NOMO-1 treated with DMSO at 0.1 percent for 48 hours (cell line): ENCODE data around the gene OR51Q1.

Experiments used
- DNase-seq: peaks from one replicate; lab custom pipeline; 2025; ENCODE audit not compliant: unreplicated experiment; lab: John Stamatoyannopoulos, UW

OR51Q1 gene, protein sequence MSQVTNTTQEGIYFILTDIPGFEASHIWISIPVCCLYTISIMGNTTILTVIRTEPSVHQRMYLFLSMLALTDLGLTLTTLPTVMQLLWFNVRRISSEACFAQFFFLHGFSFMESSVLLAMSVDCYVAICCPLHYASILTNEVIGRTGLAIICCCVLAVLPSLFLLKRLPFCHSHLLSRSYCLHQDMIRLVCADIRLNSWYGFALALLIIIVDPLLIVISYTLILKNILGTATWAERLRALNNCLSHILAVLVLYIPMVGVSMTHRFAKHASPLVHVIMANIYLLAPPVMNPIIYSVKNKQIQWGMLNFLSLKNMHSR

DNA sequence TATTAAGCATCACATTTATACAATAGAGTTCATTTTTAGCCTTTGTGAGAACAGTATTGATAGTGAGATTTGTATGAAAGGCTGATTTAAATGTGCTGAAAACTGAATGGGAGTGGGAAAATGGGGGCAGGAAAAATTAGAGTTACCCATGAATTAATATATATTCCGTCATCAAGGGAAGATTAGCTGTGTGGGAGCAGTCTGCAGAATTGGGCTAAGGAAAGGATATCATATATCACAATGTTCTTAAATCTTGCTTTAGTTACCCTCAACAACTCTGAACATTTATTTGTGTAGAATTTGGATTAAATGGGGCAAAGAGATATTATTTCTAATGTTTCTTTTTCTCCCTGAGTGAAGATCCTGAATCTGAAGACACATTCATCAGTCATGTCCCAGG is at the start of gene OR51Q1:
OR51Q1 (plus strand) TSS at position 301 of the 400 bp plus-strand sequence; CDS start at position 391, 90 bp downstream.
- no peak for DNase-seq

DNA sequence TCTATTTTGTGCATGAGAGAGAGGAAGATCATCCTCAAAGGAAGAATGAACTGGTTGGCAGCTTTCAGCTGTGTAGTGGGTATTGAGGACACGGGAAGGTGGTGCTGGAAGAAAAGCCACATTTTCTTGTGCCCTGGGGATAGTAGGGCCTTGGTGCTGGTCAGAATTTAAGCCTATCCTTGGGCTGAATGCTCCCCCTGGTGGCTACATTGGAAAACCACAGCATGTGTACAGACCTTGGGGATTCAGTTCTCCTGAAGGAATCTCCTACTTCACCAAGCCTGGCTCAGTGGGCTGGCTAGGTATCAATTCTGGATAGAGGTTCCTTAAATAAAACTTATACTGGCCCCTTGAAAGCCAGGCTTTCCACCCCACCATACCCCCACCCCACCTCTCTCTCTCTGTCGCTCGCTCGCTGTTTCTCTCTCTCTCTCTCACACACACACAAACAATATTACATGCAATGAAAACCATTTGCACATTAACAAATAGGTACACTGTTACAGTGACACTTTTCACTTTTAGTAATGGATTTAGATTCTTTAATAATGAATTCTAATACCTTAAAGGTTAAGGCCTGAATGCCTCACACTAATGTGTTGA is 41.1 kb upstream of the OR51Q1 start:
- DNase-seq, result peak; percentile 37

DNA sequence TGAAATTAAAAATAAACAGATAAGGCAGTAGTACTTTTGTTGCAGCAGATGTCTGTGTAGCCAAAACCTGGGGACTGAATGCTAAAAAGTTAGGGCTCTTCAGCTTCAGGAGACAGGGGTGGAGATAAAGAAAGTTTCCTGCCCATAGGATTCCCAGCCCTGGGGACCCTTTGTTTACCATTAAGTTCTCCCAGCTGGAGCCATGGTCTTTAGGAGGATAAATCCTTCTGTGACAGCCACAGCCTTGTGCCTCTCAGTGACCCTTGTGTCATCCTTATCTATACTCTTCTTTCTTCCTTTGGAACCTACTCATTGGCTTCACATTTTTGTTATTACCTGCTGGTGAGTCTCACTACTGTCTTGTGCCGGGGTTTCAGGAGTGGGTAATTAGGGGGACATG is 38.3 kb upstream of the OR51Q1 start, which contains the start of gene OR51M1:
OR51M1 (plus strand) TSS at position 237 of the 400 bp plus-strand sequence. CDS start 5,587 bp downstream, outside the sequence.
- DNase-seq, result no peak

DNA sequence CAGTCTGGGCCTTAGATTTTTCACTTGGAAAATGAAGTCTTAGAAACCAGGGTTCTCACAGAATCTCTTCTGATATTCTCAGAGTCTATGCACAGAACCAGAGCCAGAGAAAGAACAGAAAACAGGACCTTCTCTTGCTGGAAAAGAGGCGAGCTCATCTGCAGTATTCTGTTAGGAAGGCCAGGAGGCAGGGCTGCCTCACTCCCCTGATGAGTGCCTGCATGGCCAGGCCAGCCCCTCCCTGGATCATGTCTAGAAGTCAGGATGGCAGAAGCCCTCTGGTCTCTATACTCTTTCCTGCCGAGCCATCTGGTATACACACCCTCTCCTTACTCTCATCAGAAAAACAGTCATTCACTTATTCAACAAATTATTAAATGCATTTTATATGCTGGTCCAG is 37.6 kb upstream of the OR51Q1 start:
- DNase-seq, result no peak

DNA sequence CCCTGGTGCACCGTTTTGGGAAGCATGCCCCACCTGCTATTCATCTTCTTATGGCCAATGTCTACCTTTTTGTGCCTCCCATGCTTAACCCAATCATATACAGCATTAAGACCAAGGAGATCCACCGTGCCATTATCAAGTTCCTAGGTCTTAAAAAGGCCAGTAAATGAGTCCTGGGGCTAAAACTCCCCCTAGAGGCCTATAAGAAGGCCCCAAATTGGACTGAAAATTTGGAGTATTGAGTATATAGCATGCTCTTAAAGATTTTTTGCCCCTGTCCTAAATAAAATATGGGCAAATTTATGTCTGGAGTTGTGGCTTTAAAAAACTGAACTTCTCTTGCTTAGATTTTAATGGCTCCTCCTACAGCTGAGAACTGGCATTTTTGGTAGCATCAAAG is 31.7 kb upstream of the OR51Q1 start:
- no peak for DNase-seq

DNA sequence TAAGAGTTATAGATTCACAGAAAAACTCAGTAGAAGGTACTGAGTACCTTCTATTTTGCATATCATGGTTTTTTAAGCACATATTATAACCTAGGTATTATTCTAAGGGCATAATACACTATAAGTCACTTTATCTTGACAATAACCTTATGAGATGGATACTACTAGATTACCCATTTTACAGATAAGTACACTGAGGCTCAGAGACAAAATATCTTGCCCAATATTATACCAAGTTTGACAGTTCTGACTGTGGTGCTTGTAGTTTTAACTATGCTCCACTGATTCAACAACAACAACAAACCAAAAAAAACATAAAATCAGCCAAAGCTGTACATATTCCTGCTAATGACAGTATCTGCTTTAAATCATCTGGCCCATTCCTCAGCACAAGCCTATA is 27.8 kb upstream of the OR51Q1 start:
- DNase-seq, result no peak

DNA sequence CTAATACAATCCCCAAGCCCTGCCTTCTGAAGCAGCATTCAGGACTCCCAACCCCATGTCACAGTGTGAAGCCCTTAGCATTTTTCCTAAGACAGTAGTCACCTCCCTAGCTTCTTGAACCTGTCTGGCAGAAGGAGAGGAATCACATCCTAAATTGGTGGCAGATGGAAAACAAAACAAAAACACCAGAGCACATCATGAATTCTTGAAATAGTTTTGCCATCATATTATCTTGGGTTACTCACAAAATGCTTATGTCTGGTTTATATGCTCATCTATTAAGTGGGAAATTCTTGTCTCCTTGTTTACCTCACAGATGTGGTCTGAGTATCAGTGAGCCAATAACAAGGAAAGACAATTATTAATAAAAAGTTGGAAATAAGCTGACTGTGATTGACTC is 23.0 kb upstream of the OR51Q1 start:
- DNase-seq, result no peak

DNA sequence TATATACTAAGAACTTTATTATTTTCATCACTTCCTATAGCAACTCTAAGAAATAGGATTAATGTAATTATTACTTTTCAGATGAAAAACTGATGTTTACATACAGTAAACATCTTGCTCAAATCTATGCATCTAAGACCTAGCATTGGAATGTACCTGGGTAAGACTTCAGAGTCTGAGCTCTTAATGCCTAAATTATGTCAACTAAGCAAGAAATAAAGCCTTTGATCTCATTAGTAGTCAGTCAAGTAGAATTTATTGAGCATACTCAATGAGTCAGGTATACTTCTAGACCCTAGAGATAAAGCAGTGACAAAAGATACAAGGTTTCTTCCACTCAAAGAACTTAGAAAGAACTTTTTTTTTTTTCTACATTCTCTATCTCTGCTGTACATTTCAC is 16.7 kb upstream of the OR51Q1 start:
- DNase-seq, result no peak

DNA sequence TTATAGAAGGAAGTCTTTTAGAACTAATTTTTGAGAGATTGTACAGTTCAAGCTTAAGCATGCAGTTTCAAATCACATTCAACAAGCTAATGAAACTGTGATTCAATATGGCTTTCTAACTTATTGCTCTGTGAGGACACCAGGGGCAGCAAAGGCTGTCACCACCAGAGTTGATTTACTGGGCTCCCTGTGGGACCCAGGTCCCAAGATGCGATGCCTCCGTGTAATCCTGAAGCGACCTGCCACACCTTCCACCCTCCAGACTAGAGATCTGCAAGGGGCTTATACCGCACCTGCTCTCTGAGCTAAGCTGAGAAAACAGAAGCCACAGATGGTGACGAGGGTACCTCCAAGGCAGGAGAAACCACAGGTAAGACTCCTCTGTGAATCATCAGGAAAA is 918 bp upstream of the OR51Q1 start:
- DNase-seq, result no peak

DNA sequence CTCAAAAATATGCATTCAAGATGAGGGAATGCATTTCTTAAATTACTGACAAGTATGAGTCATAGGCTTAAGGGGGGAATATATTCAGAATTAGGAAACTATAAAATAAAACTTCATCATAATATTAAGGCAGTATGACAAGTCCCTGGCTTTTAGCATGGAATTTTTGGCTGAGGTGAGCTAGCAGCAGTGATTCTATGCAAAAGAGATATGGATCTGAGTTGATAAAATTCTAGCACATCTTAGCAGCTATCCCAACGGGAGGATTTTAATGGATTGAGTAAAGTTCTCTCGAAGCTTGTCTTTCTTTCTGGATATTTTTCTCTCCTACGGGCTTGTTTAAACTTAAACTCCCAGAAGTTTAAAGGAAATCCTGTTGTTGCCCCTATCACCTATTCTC is 1.2 kb downstream of the OR51Q1 start:
- no peak for DNase-seq

DNA sequence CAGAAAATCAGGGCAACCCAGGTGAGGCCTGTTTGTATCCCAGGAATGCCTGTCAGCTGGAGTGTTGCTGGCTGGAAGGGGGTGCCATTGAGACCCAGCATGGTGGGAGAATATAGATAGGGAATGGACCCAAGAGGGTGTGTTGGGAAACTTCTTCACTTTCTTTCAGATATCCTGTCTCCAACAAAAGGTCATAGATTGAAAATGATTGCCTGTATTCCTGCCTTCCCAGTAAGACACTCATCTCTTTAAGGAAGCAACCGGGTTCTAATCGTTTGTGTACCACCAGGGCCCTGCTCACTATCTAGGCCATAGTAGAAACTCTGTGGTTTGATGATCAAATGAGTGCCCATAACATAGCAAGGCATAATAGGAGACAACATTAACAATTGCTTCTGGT is 19.5 kb downstream of the OR51Q1 start, which contains the start of gene OR51I1:
OR51I1 (minus strand) TSS at position 101 of the 400 bp plus-strand sequence; CDS start at position 101, 0 bp downstream.
- no peak for DNase-seq

DNA sequence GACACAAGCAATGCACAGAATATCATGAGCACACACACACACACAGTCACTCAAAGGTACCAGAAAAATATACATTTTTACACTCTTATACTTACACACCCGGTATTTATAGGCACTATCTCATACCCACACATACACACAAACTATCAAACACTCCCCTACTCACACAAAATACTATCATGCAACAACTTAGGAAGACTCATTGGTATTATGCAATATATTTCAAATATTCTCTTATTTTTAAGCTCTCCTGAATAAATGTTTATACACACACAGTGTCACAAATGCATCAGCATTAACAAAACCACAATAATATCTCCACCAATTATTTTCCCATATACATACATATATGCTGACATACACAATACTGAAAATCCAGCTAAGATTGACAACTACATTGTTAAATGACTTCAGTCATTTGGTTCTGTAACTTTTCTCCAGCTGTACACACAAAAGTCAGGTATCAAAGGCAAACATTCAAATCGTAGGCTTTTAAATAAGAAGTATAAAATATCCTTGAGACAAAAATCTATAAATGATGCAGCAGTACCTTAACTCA is 22.0 kb downstream of the OR51Q1 start:
- DNase-seq, result no peak

DNA sequence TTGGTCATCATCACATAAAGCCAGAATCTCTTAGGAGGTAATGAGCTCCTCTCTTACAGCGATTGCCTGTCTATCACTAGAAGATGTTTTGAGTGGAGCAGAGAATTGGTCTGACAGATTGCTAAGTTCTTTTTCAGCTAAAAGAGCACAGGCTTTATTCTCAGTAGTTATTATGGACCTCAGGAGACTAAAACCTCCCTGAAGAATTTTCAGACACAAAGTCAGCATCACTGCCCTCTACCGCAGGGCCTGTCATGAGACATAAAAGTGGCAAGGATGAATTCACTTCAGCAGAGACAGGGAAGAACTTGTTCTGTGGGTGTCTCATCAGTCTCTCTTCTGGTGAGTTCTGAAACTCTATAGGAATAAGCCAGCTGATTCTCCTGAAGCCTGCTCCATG is 27.1 kb downstream of the OR51Q1 start, which contains the start of gene OR51I2:
OR51I2 (plus strand) TSS at position 301 of the 400 bp plus-strand sequence. CDS start 4,166 bp downstream, outside the sequence.
- no peak for DNase-seq

DNA sequence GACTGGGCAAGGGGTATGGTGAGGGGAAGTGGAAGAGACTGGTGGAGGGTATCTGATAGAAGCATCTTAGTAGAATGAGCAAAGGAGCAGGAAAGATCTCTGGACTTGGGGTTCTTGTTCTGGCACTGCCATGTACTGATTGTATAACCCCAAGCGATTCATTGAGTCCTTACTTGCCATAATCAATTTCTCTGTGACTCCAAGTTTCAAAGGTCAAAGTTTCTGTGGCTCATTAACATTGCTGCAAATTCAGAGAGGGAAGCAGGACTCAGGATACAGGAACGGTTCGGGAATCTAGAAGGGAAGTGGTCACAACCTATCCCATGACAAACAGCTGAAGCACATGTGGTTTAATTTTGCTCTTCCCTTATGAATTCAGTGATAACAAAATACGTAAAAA is 27.5 kb downstream of the OR51Q1 start:
- no peak for DNase-seq

DNA sequence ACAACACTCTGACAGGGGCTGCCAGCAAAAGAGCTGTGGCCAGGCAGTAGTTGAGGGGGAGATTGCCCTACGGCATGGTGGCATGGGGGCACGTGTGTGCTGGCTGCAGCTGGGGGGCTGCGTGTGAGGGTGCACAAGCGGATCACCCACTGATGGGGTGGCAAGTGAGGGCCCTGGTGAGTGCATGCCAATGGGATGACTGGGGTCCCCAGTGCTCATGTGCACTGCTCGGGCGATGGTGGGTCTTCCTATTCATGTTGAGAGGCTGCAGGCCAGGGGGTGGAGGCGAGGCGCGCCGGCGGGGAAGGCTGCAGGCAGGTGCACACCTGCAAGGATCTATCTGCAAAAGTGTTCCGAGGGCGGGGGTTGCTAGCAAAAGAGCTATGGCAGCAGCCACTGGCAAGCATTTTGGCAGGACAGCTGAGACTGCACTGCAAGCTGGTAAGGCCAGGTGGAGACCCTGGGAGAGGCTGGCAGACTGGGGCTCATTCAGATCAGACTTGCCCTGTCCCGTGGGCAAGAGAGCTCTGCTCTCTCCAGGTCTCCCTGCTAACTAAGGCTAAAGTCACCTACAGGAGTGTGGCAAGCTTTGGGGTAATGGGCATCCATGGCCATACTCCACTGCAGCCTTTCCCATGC is 39.2 kb downstream of the OR51Q1 start:
- DNase-seq, result no peak

DNA sequence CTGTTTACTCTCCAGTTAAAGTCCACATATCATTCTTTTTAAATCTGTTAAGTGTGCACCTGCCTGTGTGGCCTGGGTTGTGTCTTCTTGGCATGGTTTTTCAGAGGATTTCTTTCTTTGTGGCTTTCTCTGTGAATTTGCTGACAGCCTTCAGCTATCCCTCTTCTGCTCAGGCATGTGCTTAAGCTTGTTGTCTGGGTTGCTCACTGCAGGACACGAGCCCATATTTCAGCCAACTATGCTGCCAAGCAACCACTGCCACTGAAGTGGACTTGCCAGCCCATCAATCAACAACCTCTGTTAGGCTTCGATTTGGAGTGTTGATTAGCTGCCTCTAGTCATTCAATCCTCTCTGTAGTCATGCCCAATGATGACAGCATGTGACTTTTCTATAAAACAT is 45.6 kb downstream of the OR51Q1 start:
- no peak for DNase-seq
